ENCODE measurements around the gene C1RL. TPM values are rescaled to one million over a fixed set of nuclear protein-coding genes. Genes with fewer than 3 reads are reported as not detected.

C1RL gene, protein sequence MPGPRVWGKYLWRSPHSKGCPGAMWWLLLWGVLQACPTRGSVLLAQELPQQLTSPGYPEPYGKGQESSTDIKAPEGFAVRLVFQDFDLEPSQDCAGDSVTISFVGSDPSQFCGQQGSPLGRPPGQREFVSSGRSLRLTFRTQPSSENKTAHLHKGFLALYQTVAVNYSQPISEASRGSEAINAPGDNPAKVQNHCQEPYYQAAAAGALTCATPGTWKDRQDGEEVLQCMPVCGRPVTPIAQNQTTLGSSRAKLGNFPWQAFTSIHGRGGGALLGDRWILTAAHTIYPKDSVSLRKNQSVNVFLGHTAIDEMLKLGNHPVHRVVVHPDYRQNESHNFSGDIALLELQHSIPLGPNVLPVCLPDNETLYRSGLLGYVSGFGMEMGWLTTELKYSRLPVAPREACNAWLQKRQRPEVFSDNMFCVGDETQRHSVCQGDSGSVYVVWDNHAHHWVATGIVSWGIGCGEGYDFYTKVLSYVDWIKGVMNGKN
- 14.4 TPM for total RNA-seq
- long read RNA-seq, partial matches to known transcripts = 0 of 4 reads
- long read RNA-seq, other reads (novel, unspliced or antisense) = 0 of 4 reads

DNA sequence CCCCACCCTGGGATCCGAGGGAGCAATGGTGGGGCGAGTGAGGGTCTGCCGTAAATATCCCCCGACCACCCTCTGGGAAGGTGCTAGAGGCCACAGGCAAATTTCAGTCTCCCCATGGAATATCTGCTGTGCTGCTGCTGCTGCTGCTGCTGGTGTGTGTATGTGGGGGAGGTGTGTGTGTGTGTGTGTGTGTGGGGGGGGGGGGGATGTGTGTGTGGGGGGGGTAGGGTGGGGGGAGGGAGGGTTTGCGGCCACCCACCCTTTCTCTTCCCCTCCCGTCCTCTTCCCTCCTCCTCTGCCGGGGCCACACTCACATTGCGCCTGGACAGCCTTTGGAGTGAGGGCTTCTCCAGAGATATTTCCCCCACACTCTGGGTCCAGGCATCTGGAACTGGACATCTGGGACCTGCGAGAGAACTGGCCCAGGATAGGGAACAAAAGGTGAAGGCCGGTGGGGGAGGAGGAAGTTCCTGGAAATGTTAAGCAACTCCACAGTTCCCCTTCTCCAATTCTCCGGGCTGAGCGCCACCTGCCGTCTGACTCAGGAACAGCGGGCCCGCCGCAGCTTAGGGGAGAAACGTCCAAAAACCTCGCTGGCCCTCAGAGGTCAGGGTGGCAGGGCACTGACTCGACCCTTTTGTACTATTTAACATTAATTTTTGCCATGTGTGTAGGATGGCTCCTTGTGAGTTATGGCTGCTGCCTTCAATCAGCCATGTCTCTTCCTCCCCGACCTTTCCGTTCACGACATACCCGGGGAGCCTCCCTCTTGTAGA, at the start of gene C1RL:
Gene C1RL (minus strand): TSS at position 419 of the 776 bp plus-strand sequence. CDS start 34 bp downstream, at position 385.
- DNase-seq (ENCODE audit: missing footprints) (peak; percentile 96), ATAC-seq (peak; percentile 89)
- intact Hi-C loops (cut with DNase I) = loop anchor here (2.0 to 10.0 kb wide), 3 partner anchors 48 to 234 kb away; partner anchors contain the start of genes C12orf57, C1S and SPSB2

DNA sequence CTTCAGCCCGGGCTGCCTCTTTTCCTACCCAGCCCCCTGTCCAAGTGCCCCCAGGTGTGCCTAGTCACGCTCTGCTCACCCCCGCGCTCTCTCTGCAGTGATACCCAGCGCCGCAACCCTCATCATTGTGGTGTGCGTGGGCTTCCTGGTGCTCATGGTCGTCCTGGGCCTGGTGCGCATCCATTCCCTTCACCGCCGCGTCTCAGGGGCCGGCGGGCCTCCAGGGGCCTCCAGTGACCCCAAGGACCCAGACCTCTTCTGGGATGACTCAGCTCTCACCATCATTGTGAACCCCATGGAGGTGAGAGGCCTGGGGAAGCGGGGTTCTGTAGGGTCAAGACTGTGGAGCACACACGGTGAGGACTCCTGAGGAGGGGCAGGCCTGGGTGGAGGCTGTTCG, 48.4 kb upstream of the C1RL start:
- intact Hi-C loops (cut with DNase I) = no loop called here

DNA sequence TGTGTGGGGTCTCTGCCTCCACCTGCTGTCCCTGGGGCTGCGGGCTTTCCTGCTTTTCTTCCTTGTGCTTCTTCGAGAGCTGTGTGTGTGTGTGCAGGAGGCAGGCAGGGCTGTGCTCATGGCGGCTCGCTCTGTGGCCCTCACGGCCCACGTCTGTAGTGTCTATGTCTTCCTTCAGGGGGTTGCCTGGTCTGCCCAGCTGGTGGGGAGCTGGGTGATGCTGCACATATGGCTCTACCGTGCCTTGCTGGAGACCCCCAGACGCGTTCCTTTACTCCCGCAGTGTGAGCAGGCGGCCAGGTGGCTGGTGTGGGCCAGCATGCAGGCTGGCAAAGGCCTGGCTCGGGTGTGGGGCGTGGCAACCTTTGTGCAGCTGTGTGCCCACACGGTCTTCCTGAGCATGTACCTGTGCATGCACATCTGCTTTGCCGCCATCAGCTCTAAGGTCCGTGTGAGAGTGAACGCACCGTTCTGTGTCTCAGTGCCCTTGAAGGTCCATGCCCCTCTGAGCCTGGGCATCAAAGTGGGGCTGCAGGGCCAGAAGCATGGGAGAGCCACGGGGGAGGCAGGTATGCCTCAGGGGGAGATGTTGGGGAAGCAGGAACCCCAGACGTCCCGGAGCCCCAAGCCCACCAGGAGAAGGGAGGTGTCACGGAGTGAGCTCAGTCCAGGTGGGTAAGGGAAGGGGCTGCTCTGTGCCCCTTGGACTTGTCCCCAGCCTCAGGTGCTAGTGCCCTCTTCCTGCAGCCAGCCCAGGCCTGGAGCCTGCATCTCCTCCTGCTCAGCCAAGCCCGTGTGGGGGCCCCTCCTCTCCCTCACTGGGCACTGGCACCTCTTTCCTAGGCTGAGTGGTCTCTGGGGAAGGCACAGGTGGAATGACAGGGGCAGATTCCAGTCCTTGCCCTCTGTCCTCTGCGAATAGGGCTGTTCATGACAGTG, 47.5 kb upstream of the C1RL start:
- ATAC-seq = no peak
- no peak for DNase-seq (ENCODE audit: missing footprints)
- intact Hi-C loops (cut with DNase I) = no loop called here

More for the DNA sequence above, 48.4 kb upstream of the C1RL start:
- ATAC-seq (peak; percentile 14), DNase-seq (ENCODE audit: missing footprints) (no peak)

DNA sequence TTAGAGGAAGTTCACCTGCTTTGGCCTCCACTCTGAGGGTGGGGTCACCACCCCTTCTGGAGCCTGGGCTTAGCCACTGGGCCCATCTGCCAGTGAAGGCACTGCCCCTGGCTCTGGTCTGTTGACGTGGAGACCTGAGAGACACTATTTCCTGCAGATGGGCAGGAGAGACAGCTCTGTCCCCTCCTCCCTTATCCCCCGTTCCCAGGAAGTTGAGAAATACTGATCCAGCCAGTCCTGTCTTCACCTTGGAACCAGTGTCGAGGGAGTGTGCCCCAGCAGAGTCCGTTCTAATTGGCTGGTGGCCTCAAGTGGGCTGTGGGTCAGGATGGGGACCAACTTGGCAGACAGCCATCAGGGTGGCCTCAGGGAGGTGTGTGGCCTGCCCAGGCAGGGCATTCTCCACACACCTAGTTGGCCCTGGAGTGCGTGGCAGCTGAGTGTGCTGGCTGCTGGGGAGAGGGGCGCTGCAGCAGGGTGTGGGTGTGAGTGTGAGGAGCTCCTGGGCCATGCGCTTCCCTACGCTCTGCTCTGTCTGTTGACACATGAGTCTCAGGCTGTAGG, 46.5 kb upstream of the C1RL start:
- ATAC-seq = no peak
- no peak for DNase-seq (ENCODE audit: missing footprints)
- intact Hi-C loops (cut with DNase I) = no loop called here

DNA sequence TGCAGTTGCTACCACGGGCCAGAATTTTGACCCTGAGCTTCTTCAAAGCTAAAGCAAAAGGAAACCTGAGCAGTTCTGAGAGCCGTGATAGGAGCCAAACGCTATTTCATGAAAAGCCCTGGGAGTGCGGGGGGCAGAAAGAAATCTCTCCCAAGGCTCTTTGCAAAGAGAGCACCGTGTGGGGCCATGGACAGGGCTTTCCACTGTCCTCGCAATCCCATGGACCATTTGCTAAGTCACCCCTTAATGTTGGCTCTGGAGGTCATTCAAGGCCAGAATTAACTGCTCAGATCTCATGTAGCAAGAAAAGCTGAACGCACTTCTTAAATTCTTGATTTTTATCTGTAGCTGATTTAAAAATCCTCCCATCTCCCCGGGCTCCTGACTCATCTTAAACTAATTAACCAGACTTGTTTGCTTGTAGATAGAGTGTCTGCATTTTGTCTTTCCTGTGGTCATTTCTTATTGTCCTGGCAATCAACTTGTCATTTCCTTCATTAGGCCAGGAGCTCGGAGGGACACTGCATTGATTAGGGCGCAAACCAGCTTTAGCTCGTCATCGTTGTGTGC, 46.0 kb upstream of the C1RL start:
- ATAC-seq = no peak
- intact Hi-C loops (cut with DNase I) = no loop called here
- no peak for DNase-seq (ENCODE audit: missing footprints)

DNA sequence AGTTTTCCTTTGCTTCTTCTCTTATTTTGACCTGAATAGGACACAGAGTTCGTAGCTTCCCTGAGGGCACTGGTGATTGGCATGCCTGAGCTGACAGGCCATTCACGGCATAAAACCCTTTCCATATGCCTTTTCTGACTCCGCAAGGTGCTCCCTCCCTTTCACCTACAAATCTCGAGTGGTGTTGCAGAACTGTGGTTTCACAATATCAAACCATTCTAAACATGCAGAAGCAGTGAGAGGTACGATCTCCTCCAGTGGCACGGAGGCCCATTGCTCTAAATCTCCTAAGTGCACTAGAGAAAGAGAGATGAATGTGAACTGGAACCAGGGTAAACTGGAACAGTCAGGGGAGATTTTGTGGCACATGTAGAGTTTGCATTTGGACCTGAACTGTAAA, 45.0 kb upstream of the C1RL start:
- intact Hi-C loops (cut with DNase I) = no loop called here
- ATAC-seq (no peak), DNase-seq (ENCODE audit: missing footprints) (no peak)

DNA sequence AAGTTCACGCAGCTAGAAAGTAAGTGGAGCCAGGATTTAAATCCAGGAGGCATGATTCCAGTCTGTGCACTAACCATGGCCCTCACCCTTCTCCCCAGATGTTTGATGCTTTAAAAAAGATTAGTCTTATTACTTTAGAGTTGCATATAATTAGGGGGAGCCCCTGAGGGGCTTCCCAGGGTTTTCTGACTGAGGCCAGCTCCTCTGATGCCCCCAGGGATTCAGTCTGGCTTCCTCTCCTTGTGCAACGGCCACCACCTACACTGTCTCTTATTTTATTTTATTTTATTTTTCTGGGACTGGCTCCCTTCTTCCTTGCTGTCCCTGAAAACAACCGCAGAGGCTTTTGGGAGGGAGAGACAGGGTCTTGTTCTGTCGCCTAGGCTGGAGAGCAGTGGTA, 43.8 kb upstream of the C1RL start:
- no peak for ATAC-seq
- intact Hi-C loops (cut with DNase I) = no loop called here
- no peak for DNase-seq (ENCODE audit: missing footprints)

DNA sequence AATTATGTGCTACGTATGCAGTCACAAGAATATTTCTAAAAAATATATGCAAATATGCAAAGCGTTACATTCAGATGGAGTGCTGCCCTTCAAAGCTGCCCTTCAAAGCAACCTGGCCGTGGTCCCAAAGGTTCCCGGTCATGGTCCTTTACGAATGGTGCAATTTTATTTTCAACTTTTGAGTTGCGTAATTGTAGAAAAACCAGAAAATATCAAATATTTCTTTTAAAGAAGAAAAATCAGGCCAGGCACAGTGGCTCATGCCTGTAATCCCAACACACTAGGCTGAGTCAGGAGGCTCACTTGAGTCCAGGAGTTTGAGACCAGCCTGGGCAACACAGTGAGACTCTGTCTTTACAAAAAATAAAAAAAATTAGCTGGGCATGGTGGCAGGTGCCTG, 42.5 kb upstream of the C1RL start:
- intact Hi-C loops (cut with DNase I) = no loop called here
- ATAC-seq (no peak), DNase-seq (ENCODE audit: missing footprints) (no peak)

GRCh38 chr12:7150841-7151240, 41.8 kb upstream of the C1RL start:
- no peak for ATAC-seq
- DNase-seq (ENCODE audit: missing footprints) = no peak
- intact Hi-C loops (cut with DNase I) = no loop called here

- no peak for DNase-seq (ENCODE audit: missing footprints)
- intact Hi-C loops (cut with DNase I) = no loop called here
- ATAC-seq = no peak
These were observed 41.3 kb upstream of the C1RL start for GRCh38 chr12:7150356-7150755.

GRCh38 chr12:7146906-7147305, 37.9 kb upstream of the C1RL start:
- ATAC-seq = no peak
- no peak for DNase-seq (ENCODE audit: missing footprints)
- intact Hi-C loops (cut with DNase I) = no loop called here

DNA sequence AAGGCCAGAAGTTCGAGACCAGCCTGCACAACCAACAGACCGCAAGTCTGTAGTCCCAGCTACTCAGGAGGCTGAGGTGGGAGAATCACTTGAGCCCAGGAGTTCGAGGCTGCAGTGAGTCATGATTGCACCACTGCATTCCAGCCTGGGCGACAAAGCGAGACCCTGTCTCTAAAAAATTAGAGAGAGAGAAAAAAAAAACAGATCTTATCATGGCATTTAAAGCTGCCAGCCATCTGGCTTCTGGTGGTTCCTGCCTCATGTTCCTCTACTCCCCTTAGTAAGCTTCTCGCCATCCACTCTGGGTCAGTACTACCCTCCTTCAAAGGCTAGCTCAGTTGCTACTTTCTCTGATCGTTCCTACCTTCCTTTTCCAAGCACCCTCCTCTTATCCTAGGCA, 37.2 kb upstream of the C1RL start:
- no peak for ATAC-seq
- intact Hi-C loops (cut with DNase I) = no loop called here
- no peak for DNase-seq (ENCODE audit: missing footprints)

DNA sequence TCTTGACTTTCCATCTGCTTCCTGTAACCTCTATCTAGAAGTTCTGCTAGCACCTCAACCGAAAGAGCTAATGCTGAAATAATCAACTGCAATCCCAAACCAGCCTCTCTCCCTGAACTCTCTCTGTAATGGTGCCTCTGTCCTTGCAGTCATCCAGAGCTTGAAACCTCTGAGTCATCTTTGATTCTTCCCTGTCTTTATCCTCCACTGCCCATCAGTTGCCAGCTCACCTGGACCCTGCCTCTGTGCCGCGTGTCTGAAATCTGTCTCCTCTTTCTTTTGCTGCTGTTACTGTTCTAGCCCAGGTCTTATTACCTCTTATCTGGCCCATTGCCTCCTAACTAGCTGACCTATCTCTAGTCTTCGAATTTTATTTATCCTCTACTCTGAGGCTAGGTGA, 36.7 kb upstream of the C1RL start:
- DNase-seq (ENCODE audit: missing footprints) (no peak), ATAC-seq (no peak)
- intact Hi-C loops (cut with DNase I) = no loop called here

DNA sequence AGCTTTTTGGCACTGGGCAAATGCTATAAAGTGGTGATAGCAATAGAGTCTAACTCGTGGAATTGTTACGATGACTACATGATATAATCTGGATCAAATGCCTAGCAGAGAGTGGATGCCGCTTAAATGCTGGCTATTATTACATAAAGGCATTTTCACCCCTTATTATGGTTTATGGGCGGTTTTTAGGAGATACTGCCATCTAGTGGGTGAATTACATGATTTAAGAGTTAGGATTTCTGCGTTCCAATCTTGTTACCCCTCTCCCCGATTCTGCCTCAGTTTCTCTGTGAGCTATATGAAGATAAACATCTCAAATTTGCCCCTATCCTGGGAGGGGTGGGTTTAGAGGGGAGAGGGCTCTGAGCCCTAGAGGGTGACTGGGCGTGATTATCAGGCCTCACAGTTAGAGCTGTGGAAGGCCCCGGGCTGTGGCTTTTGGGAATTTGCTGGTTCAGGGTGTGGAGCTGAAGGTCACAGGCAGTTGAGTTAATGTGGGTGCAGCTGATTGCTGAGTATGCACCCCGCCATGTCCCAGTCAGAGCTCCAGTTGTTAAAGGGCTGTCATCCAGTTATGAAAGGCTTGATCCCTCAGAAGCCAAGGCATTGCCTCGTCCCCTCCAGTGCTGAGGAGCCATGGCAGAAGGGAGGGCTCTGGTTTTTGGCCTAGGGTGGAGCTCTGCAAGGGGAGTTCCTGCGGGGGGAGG, 35.6 kb upstream of the C1RL start:
- ATAC-seq (peak; percentile 53), DNase-seq (ENCODE audit: missing footprints) (no peak)
- intact Hi-C loops (cut with DNase I) = no loop called here

- DNase-seq (ENCODE audit: missing footprints) (no peak), ATAC-seq (no peak)
- intact Hi-C loops (cut with DNase I) = loop anchor here (2.0 kb wide), 1 partner anchor 45 kb away; the partner anchor contains the start of gene PEX5
These were observed 34.5 kb upstream of the C1RL start for GRCh38 chr12:7143564-7143963.

DNA sequence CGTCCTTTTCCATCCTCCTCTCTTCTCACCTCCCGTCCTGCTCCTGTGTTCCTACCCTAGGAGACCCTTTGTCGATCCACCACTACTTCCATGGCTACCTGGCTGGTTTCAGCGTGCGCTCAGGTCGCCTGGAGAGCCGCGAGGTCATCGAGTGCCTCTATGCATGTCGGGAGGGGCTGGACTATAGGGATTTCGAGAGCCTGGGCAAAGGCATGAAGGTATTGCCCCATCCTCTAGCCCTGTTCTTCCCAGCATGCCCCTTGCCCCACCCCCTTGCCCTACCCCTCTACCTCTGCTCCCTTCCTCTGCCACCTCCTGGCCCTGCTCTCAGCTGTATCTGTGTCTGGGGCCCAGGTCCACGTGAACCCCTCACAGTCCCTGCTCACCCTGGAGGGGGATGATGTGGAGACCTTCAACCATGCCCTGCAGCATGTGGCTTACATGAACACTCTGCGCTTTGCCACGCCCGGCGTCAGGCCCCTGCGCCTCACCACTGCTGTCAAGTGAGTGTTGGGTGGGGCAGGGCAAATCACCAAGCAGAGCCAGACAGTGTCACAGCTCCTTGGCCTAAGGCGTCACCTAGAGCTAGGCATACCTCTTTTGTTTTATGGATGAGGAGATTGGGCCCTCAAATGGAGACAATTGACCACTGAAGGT, 33.9 kb upstream of the C1RL start:
- DNase-seq (ENCODE audit: missing footprints) (no peak), ATAC-seq (no peak)

More for the DNA sequence above, 33.9 kb upstream of the C1RL start:
- intact Hi-C loops (cut with DNase I) = loop anchor here (2.0 kb wide), 1 partner anchor 46 kb away; the partner anchor contains the start of gene PEX5

All from Right ventricle myocardium inferior (tissue), 1 donor.